Hepatocyte (in vitro differentiated cells): ENCODE results near the gene CDH12. TPM values are rescaled to one million over a fixed set of nuclear protein-coding genes. Genes with fewer than 3 reads are reported as not detected.

Experiments used
- DNase-seq: peaks from one replicate; pipeline ENCODE4 v3.0.0-alpha.2; 2016; ENCODE audit warnings: low spot score
- H2AFZ ChIP-seq: fragments of 200-600 bp; sonication (generic); 2 replicates; pipeline ENCODE4 v1.6.0; 2016; ENCODE audit warnings: antibody characterized with exemption, mild to moderate bottlenecking
- H3K27ac ChIP-seq: fragments of 200-600 bp; sonication (generic); 2 replicates; pipeline ENCODE4 v1.5.1; 2016; ENCODE audit warnings: mild to moderate bottlenecking
- H3K27me3 ChIP-seq: fragments of 200-600 bp; sonication (generic); 2 replicates; pipeline ENCODE4 v1.6.1; 2016
- H3K36me3 ChIP-seq: fragments of 200-600 bp; sonication (generic); replicated peaks from 2 replicates; pipeline ENCODE4 v1.5.1; 2016; ENCODE audit warnings: low read depth; ENCODE audit not compliant: insufficient read depth
- H3K4me1 ChIP-seq: fragments of 200-600 bp; sonication (generic); 2 replicates; pipeline ENCODE4 v1.5.1; 2016; ENCODE audit warnings: mild to moderate bottlenecking, moderate library complexity; ENCODE audit not compliant: insufficient read depth
- H3K4me2 ChIP-seq: fragments of 200-600 bp; sonication (generic); 2 replicates; pipeline ENCODE4 v1.6.0; 2016
- H3K4me3 ChIP-seq: fragments of 200-600 bp; sonication (generic); 2 replicates; pipeline ENCODE4 v1.5.1; 2016; ENCODE audit warnings: mild to moderate bottlenecking
- H3K79me2 ChIP-seq: fragments of 200-600 bp; sonication (generic); 2 replicates; pipeline ENCODE4 v1.6.0; 2017; ENCODE audit warnings: mild to moderate bottlenecking
- H3K9me2 ChIP-seq: fragments of 200-600 bp; sonication (generic); replicated peaks from 2 replicates; pipeline ENCODE4 v1.6.0; 2017; ENCODE audit warnings: mild to moderate bottlenecking; ENCODE audit not compliant: insufficient read depth
- H3K9me3 ChIP-seq: fragments of 200-600 bp; sonication (generic); 2 replicates; pipeline ENCODE4 v1.5.1; 2016; ENCODE audit warnings: low read depth, mild to moderate bottlenecking
- H4K20me1 ChIP-seq: fragments of 200-600 bp; sonication (generic); 2 replicates; pipeline ENCODE4 v1.6.0; 2016; ENCODE audit warnings: mild to moderate bottlenecking; ENCODE audit not compliant: insufficient read depth, poor library complexity, severe bottlenecking
- EZH2 ChIP-seq: fragments of 200-600 bp; sonication (generic); IDR thresholded peaks from 2 replicates; pipeline ENCODE4 v1.6.1; 2016; ENCODE audit warnings: antibody characterized with exemption, mild to moderate bottlenecking, borderline replicate concordance
- EZH2phosphoT487 ChIP-seq: fragments of 200-600 bp; sonication (generic); IDR thresholded peaks from one replicate; pipeline ENCODE4 v1.6.1; 2018; ENCODE audit warnings: antibody characterized with exemption, mild to moderate bottlenecking, low read depth, moderate library complexity; ENCODE audit not compliant: unreplicated experiment, severe bottlenecking
- WGBS: methylation state at CpG from one replicate; pipeline ENCODE4 v1.1.6; 2016; ENCODE audit warnings: low lambda C conversion rate; ENCODE audit errors: missing lambda C conversion rate; 5-methylcytosine and 5-hydroxymethylcytosine counted together
- polyA plus RNA-seq: library from polyadenylated mRNA; unstranded; fragments of >200 nt; fragmentation: Nextera tagmentation; extraction: Ambion mirVana; gene quantifications from 2 replicates; pipeline ENCODE4 v1.2.1, GENCODE V29; 2016
- total RNA-seq: library from RNA; depleted of rRNA; stranded (reverse); fragments of >200 nt; gene quantifications from 2 replicates; pipeline ENCODE4 v1.2.3, GENCODE V29; 2014
- TF ChIP-seq, protein P1 (sequence below): fragments of 200-600 bp; sonication (generic); IDR thresholded peaks from 2 replicates; pipeline ENCODE4 v1.5.1; 2016; ENCODE audit warnings: antibody characterized with exemption, mild to moderate bottlenecking; ENCODE audit not compliant: poor library complexity

CDH12 gene
- total and polyA plus RNA-seq, 2 experiments from 2014 or later, result 15.4 to 44.5 TPM

DNA sequence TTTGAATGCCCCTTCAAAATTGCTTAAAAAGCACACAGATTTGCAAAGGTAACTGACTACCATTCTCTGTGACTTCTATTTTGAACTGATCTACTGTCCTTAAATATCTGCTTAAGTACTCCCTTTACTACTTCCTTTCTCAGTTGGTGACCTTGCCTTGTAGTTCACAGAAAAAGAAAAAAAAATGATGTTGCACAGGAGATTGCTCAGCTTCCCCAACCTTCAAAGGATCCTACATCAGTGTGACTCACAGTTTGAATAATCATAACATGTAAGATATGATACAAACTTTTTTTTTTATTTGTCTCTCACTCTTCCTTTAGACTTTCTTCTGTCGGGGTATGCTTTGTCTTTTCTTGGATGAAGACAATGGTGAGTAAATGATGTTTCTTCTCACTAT, 1029.6 kb downstream of the CDH12 start:
- no peak for DNase-seq
- TF ChIP-seq EZH2phosphoT487, result no peak
- TF ChIP-seq, protein P1, sequence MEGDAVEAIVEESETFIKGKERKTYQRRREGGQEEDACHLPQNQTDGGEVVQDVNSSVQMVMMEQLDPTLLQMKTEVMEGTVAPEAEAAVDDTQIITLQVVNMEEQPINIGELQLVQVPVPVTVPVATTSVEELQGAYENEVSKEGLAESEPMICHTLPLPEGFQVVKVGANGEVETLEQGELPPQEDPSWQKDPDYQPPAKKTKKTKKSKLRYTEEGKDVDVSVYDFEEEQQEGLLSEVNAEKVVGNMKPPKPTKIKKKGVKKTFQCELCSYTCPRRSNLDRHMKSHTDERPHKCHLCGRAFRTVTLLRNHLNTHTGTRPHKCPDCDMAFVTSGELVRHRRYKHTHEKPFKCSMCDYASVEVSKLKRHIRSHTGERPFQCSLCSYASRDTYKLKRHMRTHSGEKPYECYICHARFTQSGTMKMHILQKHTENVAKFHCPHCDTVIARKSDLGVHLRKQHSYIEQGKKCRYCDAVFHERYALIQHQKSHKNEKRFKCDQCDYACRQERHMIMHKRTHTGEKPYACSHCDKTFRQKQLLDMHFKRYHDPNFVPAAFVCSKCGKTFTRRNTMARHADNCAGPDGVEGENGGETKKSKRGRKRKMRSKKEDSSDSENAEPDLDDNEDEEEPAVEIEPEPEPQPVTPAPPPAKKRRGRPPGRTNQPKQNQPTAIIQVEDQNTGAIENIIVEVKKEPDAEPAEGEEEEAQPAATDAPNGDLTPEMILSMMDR, result no peak
- no peak for TF ChIP-seq EZH2
- Histone ChIP-seq H3K9me2 (no peaks in the 10 kb centered on the region), H2AFZ (no peak overlapping the region), H3K27me3 (no peaks in the 10 kb centered on the region), H3K27ac (no peak overlapping the region), H3K9me3 (no peaks in the 10 kb centered on the region), H3K36me3 (no peaks in the 10 kb centered on the region), H3K79me2 (no peaks in the 10 kb centered on the region), H3K4me2 (no peak overlapping the region), H3K4me1 (peaks cover 4% of the 10 kb centered on the region), H4K20me1 (no peaks in the 10 kb centered on the region), H3K4me3 (no peak overlapping the region)
- WGBS, result 95% methylated on average over 1 of the region's 1 CpG

DNA sequence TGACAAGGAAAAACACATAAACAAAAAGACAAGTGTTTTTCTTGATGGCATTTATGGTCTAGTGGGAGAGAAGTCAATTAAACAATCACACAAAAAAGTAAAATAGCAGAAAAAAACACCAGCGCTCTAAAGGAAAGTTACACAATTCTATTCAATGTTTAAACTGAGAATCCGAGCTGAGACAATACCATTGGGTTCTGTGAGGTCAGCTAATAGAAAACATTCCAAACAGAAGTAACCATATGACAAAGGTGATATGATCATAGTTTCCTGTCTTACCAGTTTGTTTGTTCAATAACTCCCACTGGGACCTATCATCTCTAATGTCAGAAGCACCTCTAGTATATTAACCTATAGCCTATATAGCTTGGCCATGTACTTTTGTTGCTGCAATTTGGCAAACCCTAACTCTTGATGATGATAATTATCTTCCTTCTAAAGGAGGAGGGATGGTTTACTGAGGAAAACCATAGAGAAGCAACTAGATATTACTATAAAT, 1030.0 kb downstream of the CDH12 start:
- H3K36me3 ChIP-seq, result no peaks in the 10 kb centered on the region
- H3K4me1 ChIP-seq, result peaks cover 4% of the 10 kb centered on the region
- no peak overlapping the region for H3K27ac ChIP-seq
- H3K4me3 ChIP-seq, result no peak overlapping the region
- H3K4me2 ChIP-seq, result no peak overlapping the region
- no peaks in the 10 kb centered on the region for H3K79me2 ChIP-seq
- WGBS, result 75% methylated on average over 2 of the region's 2 CpGs
- no peak overlapping the region for H2AFZ ChIP-seq
- no peaks in the 10 kb centered on the region for H3K27me3 ChIP-seq
- H3K9me2 ChIP-seq, result no peaks in the 10 kb centered on the region
- TF ChIP-seq EZH2phosphoT487, result no peak
- TF ChIP-seq EZH2, result no peak
- TF ChIP-seq, protein P1, result no peak
- DNase-seq, result no peak
- H4K20me1 ChIP-seq, result no peaks in the 10 kb centered on the region
- no peaks in the 10 kb centered on the region for H3K9me3 ChIP-seq

DNA sequence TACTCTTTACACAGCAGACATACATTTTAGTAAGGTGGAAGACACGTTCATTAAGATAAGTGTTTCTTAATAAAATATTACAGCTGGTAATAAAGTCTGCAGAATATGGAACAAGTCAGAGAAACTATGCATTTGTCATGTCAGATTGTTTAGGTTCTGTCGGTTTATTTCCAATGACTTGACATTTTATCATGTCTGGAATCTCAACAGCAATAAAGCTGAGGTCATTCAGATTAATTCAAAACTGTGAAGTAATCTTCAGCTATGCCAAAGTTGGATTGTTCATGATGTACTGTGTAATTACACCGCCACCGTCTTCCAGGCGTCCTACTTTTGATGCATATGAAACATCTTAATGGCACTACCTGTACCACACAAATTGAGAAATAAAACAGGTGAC, 1032.6 kb downstream of the CDH12 start:
- H3K4me3 ChIP-seq, result no peak overlapping the region
- no peaks in the 10 kb centered on the region for H3K9me2 ChIP-seq
- H4K20me1 ChIP-seq, result no peaks in the 10 kb centered on the region
- H3K9me3 ChIP-seq, result no peaks in the 10 kb centered on the region
- 40% methylated on average over 5 of the region's 5 CpGs for WGBS
- no peak overlapping the region for H2AFZ ChIP-seq
- peaks cover 4% of the 10 kb centered on the region for H3K4me1 ChIP-seq
- H3K79me2 ChIP-seq, result no peaks in the 10 kb centered on the region
- H3K4me2 ChIP-seq, result no peak overlapping the region
- no peaks in the 10 kb centered on the region for H3K36me3 ChIP-seq
- no peak for DNase-seq
- TF ChIP-seq EZH2phosphoT487 (no peak), EZH2 (no peak)
- TF ChIP-seq, protein P1, result no peak
- H3K27ac ChIP-seq, result no peak overlapping the region
- no peaks in the 10 kb centered on the region for H3K27me3 ChIP-seq

DNA sequence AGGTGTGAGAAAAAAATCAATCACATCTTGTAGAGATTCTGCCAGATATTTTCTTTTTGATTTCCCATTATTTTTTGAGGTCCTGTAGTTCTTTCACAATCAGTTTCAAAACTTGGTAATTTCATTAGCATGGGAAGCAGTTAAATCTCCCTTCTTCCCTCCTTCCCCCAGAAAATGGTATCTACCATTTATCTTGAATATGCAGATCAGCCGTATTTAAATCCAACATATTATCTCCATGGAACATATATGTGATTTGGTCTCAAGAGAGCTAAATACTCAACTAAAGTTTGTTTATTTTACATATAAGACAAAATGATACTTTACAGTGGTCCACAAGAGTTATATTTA, 1034.8 kb downstream of the CDH12 start:
- H3K27me3 ChIP-seq, result no peaks in the 10 kb centered on the region
- H4K20me1 ChIP-seq, result no peaks in the 10 kb centered on the region
- DNase-seq, result no peak
- no peaks in the 10 kb centered on the region for H3K9me3 ChIP-seq
- H3K4me3 ChIP-seq, result no peak overlapping the region
- TF ChIP-seq EZH2 (no peak), EZH2phosphoT487 (no peak)
- TF ChIP-seq, protein P1, result no peak
- H3K27ac ChIP-seq, result no peak overlapping the region
- H3K4me1 ChIP-seq, result peaks cover 4% of the 10 kb centered on the region
- H3K4me2 ChIP-seq, result no peak overlapping the region
- no peak overlapping the region for H2AFZ ChIP-seq
- no peaks in the 10 kb centered on the region for H3K9me2 ChIP-seq
- H3K36me3 ChIP-seq, result no peaks in the 10 kb centered on the region
- H3K79me2 ChIP-seq, result no peaks in the 10 kb centered on the region
- 100% methylated on average over 1 of the region's 1 CpG for WGBS
